Immature natural killer cell (primary cell): ENCODE measurements around the gene CEP76. TPM values are rescaled to one million over a fixed set of nuclear protein-coding genes. Genes with fewer than 3 reads are reported as not detected.
A peak's percentile ranks its signal among the peaks of the same experiment; 100 is the strongest.

Experiments used
- DNase-seq, 3 donors: peaks; one replicate each; pipeline ENCODE4 v3.0.0; 2022; ENCODE audit warnings: mixed read lengths in 1 of 3
- H3K27ac Mint-ChIP-seq, 6 donors: one replicate each; pipeline ENCODE4 v1.8.0; 2020; ENCODE audit warnings: mixed read lengths in 6 of 6, mild to moderate bottlenecking in 5 of 6, inconsistent platforms in 4 of 6, moderate library complexity in 3 of 6
- H3K27me3 Mint-ChIP-seq, 3 donors: one replicate each; pipeline ENCODE4 v1.8.0; 2020 to 2021; ENCODE audit warnings: low read depth in 3 of 3, mild to moderate bottlenecking in 3 of 3, mixed read lengths in 3 of 3, moderate library complexity in 3 of 3, inconsistent platforms in 1 of 3
- H3K36me3 Mint-ChIP-seq, 3 donors: one replicate each; pipeline ENCODE4 v1.8.0; 2020; ENCODE audit warnings: mixed read lengths in 3 of 3, inconsistent platforms in 2 of 3, mild to moderate bottlenecking in 2 of 3
- H3K4me1 Mint-ChIP-seq, 2 donors: one replicate each; pipeline ENCODE4 v1.8.0; 2020; ENCODE audit warnings: inconsistent platforms in 2 of 2, mild to moderate bottlenecking in 2 of 2, mixed read lengths in 2 of 2, moderate library complexity in 1 of 2
- H3K4me3 Mint-ChIP-seq, 5 donors: one replicate each; pipeline ENCODE4 v1.8.0; 2020; ENCODE audit warnings: mild to moderate bottlenecking in 5 of 5, mixed read lengths in 5 of 5, inconsistent platforms in 3 of 5, moderate library complexity in 3 of 5
- H3K9me3 Mint-ChIP-seq, 6 donors: one replicate each; pipeline ENCODE4 v1.8.0; 2020; ENCODE audit warnings: mild to moderate bottlenecking in 6 of 6, mixed read lengths in 6 of 6, inconsistent platforms in 4 of 6, moderate library complexity in 3 of 6
- polyA plus RNA-seq, 3 donors: library from polyadenylated mRNA; unstranded; fragments of 300-500 nt; fragmentation: Illumina TruSeq; gene quantifications; one replicate each; pipeline ENCODE4 v1.2.3, GENCODE V29; 2021

Gene CEP76
- polyA plus RNA-seq, 3 donors from 2014 or later: 2.4 to 6.9 (median 2.7) TPM

DNA sequence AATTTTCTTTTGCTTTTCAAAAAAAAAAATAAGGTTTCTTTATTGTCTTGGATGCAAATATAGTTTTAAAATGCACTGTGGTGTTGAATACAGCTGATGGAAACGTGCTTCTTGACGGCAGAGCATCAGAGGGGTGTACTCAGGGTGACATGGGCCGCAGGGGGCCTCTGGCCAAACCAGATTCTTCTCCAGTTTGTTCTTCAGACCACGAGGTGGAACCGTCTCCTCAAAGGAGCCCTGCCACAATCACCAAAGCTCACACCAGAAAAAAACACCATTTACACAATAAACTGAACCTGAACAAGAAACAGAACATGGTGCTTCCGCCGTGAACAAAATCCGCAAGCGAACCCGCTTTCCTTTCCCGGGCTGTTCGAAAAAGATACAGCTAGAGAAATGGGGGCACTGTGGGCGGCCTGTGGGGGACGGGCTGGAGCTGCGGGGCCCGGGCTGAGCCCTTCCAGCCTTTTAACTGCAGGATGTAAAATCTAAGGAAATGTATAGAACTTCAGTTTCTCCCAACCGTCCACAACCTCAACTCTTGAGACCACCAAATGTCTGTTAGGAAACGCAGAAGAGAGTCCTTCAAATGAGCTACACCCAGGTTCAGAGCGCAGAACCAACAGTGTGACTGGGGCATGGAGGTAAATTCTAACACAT lies 34.9 kb upstream of the CEP76 start:
- Mint-ChIP-seq H3K4me3 (no peak overlapping the region), H3K36me3 (no peaks in the 10 kb centered on the region), H3K9me3 (no peaks in the 10 kb centered on the region), H3K27me3 (peaks cover 0 to 1% (median 1%) of the 10 kb centered on the region in 3 donors), H3K27ac (no peak overlapping the region), H3K4me1 (no peaks in the 10 kb centered on the region)
- DNase-seq: no peak

DNA sequence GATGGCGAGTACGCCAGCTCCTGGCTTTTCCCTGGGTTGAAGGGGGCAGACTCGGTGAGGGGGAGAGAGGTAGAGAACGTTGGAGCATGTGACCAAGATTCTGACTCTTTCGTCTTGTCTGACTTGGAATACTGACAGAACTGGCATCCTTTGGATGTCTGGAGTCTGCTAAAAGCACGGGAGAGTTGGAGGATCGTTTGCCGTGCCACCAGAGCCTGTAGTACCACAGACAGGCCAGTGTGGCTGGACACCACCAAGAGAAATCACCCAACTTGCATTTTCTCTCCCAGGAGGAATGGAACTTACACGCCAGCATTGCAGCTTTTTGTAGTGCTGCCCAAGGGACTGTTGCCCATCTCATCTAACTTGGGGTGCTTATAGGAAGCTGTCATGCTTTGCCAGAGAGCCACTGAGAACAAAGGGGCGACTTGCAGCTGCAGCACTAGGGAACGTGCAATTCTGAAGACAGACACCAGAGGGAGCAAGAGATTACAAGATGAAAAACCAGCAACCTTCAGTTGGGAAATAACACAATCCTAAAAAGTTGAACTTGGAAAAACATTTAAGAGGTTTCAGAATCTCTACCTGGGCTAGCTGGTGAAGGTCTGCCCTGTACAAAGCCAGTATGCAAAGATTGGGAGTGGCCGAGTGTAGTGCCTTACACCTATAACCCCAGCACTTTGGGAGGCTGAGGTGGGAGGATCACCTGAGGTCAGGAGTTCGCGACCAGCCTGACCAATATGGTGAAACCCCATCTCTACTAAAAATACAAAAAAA lies 24.4 kb upstream of the CEP76 start:
- Mint-ChIP-seq H3K27me3 (peaks cover 0 to 2% (median 0%) of the 10 kb centered on the region in 3 donors), H3K4me3 (no peak overlapping the region), H3K4me1 (peaks cover 0 to 10% of the 10 kb centered on the region in 2 donors)

DNA sequence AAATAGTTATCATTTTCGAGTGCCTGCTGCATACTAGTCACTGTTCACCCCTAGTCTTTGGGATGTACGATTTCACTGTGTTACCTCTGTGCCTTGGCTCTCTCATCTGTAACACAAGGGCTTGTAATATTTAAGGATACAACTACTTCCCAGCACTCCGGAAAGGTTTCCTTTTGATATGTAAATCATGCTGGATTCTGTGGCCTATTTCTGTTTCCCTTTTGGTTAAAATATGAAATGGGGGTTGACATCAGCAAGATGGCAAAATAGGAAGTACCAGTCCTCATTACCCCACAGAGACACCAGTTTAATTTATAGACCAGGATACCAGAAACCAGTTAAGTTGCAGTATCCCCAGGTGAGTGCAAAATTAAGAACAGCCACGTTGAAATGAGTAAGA lies 23.8 kb upstream of the CEP76 start:
- DNase-seq: no peak
- Mint-ChIP-seq H3K27me3 (peaks cover 0 to 2% (median 0%) of the 10 kb centered on the region in 3 donors), H3K4me1 (peaks cover 0 to 10% of the 10 kb centered on the region in 2 donors), H3K9me3 (no peaks in the 10 kb centered on the region), H3K36me3 (peaks cover 6 to 24% (median 20%) of the 10 kb centered on the region in 3 donors), H3K27ac (peak overlapping the region in 1 of 6 donors; percentile 58), H3K4me3 (no peak overlapping the region)

More for the DNA sequence above, 24.4 kb upstream of the CEP76 start:
- DNase-seq: peak; percentile 55 to 66 (median 64)
- Mint-ChIP-seq H3K9me3 (no peaks in the 10 kb centered on the region), H3K36me3 (peaks cover 3 to 22% (median 16%) of the 10 kb centered on the region in 3 donors), H3K27ac (peak overlapping the region in 1 of 6 donors; percentile 58)

DNA sequence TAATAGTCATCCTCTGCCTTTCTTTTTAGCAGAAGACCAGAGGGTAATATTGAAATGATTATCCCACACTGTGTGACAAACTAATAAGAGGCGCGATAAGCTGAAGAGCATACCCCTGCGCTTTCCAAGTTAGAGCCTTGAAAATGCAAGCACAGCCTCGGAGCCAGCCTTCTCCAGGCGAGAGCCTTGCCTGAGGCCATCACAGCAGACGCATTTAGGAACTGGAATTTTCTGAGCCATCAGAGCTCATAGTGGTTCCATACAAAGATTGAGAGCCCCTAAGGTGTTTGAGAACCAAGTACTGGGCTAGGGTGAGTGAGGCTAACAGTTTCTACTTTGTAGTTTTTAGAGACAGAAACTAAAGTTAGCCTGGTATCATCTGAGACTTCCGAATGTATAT lies 20.2 kb upstream of the CEP76 start:
- Mint-ChIP-seq H3K36me3 (peaks cover 15 to 39% (median 30%) of the 10 kb centered on the region in 3 donors), H3K27ac (no peak overlapping the region), H3K4me3 (no peak overlapping the region), H3K9me3 (no peaks in the 10 kb centered on the region), H3K27me3 (peaks cover 0 to 3% (median 2%) of the 10 kb centered on the region in 3 donors), H3K4me1 (peaks cover 0 to 10% of the 10 kb centered on the region in 2 donors)
- DNase-seq: no peak

DNA sequence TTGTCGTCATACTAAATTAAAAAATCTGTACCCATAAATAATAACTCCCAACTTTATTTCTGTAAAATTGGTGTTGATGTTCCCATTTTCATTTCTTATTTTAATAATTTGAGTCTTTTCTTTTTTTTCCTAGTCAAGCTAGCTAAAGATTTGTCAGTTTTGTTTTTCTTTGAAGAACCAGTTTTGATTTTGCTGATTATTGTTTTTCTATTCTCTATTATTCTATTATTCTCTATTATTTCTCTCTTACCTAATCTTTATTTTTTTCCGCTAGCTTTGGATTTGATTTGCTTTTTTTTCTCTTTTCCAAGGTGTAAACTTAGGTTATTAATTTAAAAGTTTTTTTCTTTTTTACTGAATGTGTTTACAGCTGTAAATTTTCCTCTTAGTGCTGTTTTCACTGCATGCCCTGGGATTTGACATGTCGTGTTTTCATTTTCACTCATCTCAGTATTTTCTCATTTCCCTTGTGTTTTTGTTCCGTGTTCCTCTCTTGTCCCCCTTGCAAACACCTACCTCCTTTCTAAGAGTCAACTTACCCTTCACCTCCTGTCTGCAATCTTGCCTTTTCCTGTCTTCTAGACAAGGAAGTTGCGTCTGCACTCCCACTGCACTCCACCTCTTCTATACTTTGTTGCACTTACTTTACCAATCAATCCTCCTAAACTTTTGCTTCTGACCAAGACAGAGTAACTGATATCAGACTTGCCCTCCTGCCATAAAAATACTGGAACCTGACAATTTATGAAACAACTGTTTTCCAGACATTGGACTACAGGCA lies 19.2 kb upstream of the CEP76 start:
- Mint-ChIP-seq H3K4me3 (no peak overlapping the region), H3K27me3 (peaks cover 0 to 3% (median 2%) of the 10 kb centered on the region in 3 donors), H3K9me3 (no peaks in the 10 kb centered on the region), H3K36me3 (peaks cover 21 to 45% (median 22%) of the 10 kb centered on the region in 3 donors), H3K27ac (peak overlapping the region in 1 of 6 donors; percentile 46), H3K4me1 (peaks cover 2% of the 10 kb centered on the region in 2 donors)
- DNase-seq: no peak

DNA sequence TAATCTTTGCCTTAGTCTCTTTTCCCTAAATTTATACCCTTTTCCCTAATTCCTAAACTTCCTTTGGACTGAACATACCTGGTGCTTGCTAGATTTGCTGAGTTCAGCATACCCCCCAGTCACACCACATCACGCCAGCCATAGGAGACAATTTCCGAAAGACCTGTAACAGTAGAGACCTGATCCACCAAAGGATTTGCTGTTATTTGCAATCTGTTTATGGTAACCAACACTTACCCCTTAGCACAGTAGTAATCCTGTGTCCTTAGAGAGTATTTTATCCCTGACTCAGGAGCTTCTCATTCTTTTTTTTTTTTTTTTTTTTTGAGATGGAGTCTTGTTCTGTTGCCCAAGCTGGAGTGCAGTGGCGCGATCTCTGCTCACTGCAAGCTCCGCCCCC lies 8.9 kb upstream of the CEP76 start:
- H3K4me1 Mint-ChIP-seq: peaks cover 1 to 13% of the 10 kb centered on the region in 2 donors
- peaks cover 8 to 23% (median 9%) of the 10 kb centered on the region in 3 donors for H3K36me3 Mint-ChIP-seq

DNA sequence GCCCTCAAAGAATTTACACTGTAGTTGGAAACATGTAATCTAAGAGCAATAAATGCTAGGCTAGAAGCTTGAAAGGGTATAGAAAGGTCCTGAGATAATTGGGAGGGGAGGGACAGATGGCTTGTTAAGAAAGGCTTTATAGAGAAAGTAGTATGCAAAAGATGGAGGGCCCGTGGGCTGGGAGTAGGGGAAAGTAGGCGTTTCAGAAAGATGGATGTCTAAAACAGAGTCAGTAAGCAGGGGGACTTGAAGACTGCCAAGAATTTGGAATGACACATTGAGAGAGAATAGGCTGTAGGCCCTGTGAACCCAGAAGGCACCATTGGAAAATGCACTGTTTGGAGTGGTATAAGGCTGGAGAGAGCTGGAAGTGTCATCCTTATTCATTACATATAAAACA lies 1.1 kb upstream of the CEP76 start:
- H3K27ac Mint-ChIP-seq: peak overlapping the region; percentile 93 to 99 (median 96)
- no peak for DNase-seq
- H3K9me3 Mint-ChIP-seq: no peaks in the 10 kb centered on the region
- H3K4me1 Mint-ChIP-seq: peaks cover 46 to 60% of the 10 kb centered on the region in 2 donors
- H3K36me3 Mint-ChIP-seq: peaks cover 3 to 14% (median 8%) of the 10 kb centered on the region in 3 donors
- peak overlapping the region; percentile 91 to 98 (median 94) for H3K4me3 Mint-ChIP-seq
- H3K27me3 Mint-ChIP-seq: peaks cover 0 to 5% (median 0%) of the 10 kb centered on the region in 3 donors

More for the DNA sequence above, 8.9 kb upstream of the CEP76 start:
- no peak overlapping the region for H3K4me3 Mint-ChIP-seq
- H3K27ac Mint-ChIP-seq: no peak overlapping the region
- peaks cover 0 to 3% (median 0%) of the 10 kb centered on the region in 3 donors for H3K27me3 Mint-ChIP-seq
- DNase-seq: no peak
- no peaks in the 10 kb centered on the region for H3K9me3 Mint-ChIP-seq

DNA sequence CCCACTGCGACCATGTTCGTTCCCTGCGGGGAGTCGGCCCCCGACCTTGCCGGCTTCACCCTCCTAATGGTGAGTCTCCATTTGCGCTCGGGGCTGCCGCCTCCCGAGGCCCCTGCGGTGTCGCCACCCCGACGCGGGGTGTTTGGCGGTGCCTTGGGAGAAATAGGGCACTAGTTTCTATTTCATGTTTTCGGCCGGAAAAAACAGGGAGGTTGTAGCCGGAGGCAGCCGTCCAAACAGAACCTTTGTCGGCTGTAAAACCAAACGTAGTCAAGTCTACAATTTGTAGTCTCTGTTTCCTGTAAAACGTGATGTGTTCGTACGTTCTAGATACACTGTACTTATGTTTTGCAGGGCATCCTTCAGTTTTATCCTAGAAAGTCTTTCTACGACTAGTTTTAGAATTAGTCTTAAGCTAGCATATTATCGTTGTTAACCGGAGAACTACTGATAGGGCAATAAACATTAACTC lies 609 bp upstream of the CEP76 start:
- Mint-ChIP-seq H3K27ac (peak overlapping the region; percentile 93 to 99 (median 96)), H3K36me3 (peaks cover 3 to 17% (median 8%) of the 10 kb centered on the region in 3 donors), H3K9me3 (no peaks in the 10 kb centered on the region), H3K4me3 (peak overlapping the region; percentile 91 to 98 (median 94)), H3K27me3 (peaks cover 0 to 5% (median 0%) of the 10 kb centered on the region in 3 donors), H3K4me1 (peaks cover 46 to 60% of the 10 kb centered on the region in 2 donors)
- DNase-seq: no peak

DNA sequence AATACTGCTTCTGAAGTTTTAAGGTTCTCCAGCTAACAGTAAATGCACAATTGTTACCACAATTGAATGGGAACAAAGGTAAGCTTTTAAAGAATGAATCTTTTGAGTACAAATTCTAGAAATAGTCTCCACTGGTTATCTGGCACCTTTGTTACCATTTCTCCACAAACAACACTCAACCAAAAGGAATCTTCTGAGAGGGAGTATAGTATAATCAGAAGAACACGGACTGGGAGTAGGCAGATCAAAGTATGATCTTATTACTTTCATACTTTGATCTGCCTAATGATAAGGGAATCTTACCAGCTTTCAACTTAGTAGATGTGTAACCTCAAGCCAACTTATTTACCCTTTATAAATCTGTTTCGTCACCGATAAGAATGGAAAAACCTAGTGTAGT lies 1.4 kb downstream of the CEP76 start:
- H3K27me3 Mint-ChIP-seq: peaks cover 0 to 5% (median 0%) of the 10 kb centered on the region in 3 donors
- H3K9me3 Mint-ChIP-seq: no peaks in the 10 kb centered on the region
- peak overlapping the region; percentile 93 to 99 (median 96) for H3K27ac Mint-ChIP-seq
- peaks cover 44 to 51% of the 10 kb centered on the region in 2 donors for H3K4me1 Mint-ChIP-seq
- peak overlapping the region; percentile 91 to 98 (median 94) for H3K4me3 Mint-ChIP-seq
- no peak for DNase-seq
- H3K36me3 Mint-ChIP-seq: peaks cover 0 to 8% (median 0%) of the 10 kb centered on the region in 3 donors

DNA sequence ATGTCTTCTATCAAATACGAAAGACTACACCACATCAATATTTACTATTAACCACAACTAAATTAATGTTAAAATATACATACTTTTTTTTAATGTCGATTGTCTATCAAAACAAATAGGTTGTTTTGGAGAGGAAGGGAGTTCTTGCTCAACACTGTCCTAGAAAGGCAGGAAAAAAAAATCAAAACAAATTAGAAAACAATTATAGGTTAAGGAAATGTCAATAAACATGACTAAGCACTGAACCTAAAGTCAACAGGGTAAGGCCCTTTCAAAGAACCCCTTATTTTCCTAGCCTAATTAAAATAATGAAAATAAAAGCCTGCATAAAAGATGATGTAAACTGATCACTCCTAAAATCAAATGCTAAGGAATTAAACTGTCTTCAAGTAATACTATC lies 2.8 kb downstream of the CEP76 start:
- Mint-ChIP-seq H3K4me3 (no peak overlapping the region), H3K27ac (no peak overlapping the region), H3K27me3 (peaks cover 0 to 5% (median 0%) of the 10 kb centered on the region in 3 donors), H3K36me3 (peaks cover 0 to 13% (median 0%) of the 10 kb centered on the region in 3 donors), H3K4me1 (peaks cover 34 to 38% of the 10 kb centered on the region in 2 donors), H3K9me3 (no peaks in the 10 kb centered on the region)
- DNase-seq: no peak

DNA sequence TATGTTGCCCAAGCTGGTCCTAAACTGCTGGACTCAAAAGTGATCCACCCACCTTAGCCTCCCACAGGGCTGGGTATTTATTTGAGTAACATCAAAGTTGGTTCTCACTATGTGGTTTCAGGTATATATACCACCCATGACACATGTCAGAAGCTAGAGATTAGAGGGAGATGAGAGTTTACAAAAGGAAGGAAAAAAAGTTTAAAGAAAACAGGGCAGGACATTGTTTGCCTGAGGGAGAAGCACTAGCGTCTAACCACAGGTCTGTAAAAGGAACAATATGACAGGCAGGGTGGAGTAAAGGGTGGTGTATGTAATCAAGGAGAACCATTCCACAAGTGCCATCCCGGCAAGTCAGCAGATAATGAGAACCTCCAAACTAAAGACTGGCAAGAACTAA lies 8.5 kb downstream of the CEP76 start:
- H3K9me3 Mint-ChIP-seq: no peaks in the 10 kb centered on the region
- H3K27ac Mint-ChIP-seq: peak overlapping the region in 1 of 6 donors; percentile 0

DNA sequence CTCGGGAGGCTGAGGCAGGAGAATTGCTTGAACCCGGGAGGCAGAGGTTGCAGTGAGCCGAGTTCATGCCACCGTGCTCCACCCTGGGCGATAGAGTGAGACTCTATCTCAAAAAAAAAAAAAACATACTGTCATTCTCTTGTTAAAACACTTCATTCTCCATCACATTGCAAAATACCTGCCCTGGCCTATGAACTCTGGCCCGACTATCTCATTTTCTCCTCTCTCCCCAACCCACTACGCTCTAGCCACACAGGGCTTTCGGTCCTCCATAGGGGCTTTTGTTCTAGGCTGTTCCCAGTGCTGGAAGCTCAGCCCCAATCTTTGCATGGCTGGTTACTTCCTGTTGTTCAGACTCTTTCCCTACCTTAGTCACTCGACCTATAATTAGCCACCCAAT lies 10.3 kb downstream of the CEP76 start:
- Mint-ChIP-seq H3K27ac (peak overlapping the region in 1 of 6 donors; percentile 29), H3K27me3 (no peaks in the 10 kb centered on the region), H3K4me3 (no peak overlapping the region), H3K36me3 (peaks cover 6 to 21% (median 10%) of the 10 kb centered on the region in 3 donors), H3K4me1 (no peaks in the 10 kb centered on the region), H3K9me3 (no peaks in the 10 kb centered on the region)
- no peak for DNase-seq

More for the DNA sequence above, 8.5 kb downstream of the CEP76 start:
- no peak for DNase-seq
- no peaks in the 10 kb centered on the region for H3K4me1 Mint-ChIP-seq
- H3K4me3 Mint-ChIP-seq: no peak overlapping the region
- H3K36me3 Mint-ChIP-seq: peaks cover 6 to 27% (median 10%) of the 10 kb centered on the region in 3 donors
- H3K27me3 Mint-ChIP-seq: no peaks in the 10 kb centered on the region

DNA sequence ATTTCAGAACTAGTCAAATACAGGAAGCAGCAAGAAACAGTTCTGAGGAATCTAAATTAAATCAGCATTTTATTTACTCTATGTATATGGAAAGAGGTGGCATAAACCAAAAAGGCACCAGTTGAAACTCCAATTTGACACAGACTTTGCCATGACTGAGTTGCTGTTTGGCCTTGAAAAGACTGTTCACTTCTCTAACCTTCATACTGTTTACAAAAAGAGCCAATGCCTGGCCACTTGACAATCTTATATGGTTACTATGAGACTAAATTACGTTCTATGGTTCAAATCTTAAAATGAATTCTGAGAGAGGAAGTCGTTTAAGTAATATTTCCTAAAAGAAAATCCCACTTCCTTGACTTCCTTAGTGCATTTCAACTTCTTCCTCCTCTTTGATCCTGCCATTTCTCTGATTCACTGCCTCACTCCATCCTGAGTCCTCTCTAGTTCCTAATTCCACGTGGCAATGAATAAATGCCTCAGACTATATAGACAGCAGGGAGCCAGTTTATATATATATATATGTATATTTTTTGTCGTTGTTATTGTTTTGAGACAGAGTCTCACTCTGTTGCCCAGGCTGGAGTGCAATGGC lies 13.2 kb downstream of the CEP76 start:
- no peak for DNase-seq
- Mint-ChIP-seq H3K27me3 (no peaks in the 10 kb centered on the region), H3K4me3 (no peak overlapping the region), H3K9me3 (no peaks in the 10 kb centered on the region), H3K4me1 (no peaks in the 10 kb centered on the region), H3K27ac (no peak overlapping the region), H3K36me3 (peaks cover 6 to 18% (median 10%) of the 10 kb centered on the region in 3 donors)
